VCaP (cell line): ENCODE measurements around the gene PBXIP1.

ENCODE experiments used
- H3K27ac ChIP-seq: fragments of 450-650 bp; 2 replicates; pipeline ENCODE4 v1.5.1; 2017
- TF ChIP-seq, protein P1 (sequence below): fragments of 450-650 bp; conservative IDR thresholded peaks from 2 replicates; pipeline ENCODE4 v1.5.1; 2017; ENCODE audit warnings: mild to moderate bottlenecking, moderate library complexity

Gene PBXIP1

DNA sequence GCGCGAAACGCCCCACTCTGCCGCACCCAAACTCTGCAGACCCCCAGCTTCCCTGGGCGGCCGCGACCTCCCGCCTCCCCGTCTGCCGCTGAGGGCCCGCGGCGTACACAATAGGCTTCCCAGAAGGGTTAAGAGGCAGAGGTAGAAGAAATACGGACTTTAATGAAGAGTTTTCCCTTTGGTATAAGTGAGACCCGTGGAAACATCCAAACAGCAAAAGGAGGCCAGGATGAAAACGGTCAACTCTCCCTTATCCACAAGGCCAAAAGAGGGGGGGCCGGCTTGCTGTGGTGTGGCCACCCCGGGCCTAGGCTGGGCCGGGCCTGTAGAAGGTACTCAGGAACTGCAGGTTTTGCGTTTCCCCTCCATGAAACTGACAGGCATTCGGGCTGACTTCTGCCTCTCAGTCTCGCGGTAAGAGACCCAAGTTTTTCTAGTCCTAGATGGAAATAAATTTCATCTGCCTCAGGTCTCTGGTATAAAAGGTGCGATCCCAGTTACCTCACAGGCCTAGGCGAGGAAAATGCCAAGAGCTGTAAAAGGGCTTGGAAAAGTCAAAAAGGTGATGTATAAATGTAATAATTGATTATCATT is 6.4 kb upstream of the PBXIP1 start:
- TF ChIP-seq, protein P1, sequence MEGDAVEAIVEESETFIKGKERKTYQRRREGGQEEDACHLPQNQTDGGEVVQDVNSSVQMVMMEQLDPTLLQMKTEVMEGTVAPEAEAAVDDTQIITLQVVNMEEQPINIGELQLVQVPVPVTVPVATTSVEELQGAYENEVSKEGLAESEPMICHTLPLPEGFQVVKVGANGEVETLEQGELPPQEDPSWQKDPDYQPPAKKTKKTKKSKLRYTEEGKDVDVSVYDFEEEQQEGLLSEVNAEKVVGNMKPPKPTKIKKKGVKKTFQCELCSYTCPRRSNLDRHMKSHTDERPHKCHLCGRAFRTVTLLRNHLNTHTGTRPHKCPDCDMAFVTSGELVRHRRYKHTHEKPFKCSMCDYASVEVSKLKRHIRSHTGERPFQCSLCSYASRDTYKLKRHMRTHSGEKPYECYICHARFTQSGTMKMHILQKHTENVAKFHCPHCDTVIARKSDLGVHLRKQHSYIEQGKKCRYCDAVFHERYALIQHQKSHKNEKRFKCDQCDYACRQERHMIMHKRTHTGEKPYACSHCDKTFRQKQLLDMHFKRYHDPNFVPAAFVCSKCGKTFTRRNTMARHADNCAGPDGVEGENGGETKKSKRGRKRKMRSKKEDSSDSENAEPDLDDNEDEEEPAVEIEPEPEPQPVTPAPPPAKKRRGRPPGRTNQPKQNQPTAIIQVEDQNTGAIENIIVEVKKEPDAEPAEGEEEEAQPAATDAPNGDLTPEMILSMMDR, result no peak; the same call in none of the 2 replicates
- peak overlapping the region; percentile 100 for H3K27ac ChIP-seq

DNA sequence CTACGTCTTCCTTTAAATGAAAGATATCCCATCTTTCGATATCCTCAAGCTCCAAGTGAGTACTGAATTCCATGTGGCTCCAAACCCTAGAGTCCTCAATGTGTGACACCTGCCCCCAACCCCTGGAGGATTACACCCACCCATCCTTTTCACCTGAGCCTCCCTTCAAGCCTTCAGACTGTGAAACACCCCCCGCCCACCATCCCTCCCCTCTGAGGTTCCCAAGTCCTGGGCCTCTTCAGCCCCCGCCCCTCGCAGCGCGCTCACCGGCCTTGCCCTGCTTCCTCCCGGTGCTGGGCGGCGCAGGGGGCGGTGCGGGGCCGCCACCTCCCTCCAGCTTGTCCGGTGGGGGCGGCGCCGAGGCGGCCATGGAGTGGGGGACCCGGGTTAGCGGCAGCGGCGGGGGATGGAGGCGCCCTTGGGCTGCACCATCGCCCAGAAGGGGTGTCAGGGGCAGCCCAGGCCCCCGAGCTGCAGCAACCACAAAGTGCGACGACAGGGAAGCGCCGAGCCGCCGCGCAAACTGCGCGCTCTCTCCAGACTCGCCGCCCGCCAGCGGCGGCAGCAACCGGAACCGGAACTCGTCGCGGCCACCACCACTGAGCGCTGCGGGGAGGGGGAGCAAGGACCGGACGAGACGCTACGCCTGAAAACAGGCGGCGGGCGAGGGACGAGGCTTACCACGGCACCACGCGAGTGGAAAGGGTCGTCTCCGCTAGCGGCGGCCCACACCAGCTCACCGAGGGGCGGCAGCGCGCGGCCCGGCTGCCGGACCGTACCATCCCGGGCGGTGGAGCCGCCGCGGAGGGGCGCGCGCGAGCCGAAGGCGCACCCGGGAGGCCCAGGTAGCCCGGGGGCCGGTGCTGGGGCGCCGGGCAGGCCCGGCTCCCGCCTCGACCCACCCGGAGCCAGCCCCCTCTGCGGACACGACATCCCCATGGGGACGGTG is 5.6 kb upstream of the PBXIP1 start, which contains the start of gene PYGO2:
Gene PYGO2 (minus strand): TSS at position 576 of the 949 bp plus-strand sequence. CDS start 206 bp downstream, at position 370.
- peak within 1 kb of the TSS; percentile 100 for H3K27ac ChIP-seq
- TF ChIP-seq, protein P1, result peak; percentile 99

GRCh38 chr1:154960446-154961136 is 4.7 kb upstream of the PBXIP1 start:
- peak overlapping the region; percentile 100 for H3K27ac ChIP-seq
- TF ChIP-seq, protein P1, result no peak

DNA sequence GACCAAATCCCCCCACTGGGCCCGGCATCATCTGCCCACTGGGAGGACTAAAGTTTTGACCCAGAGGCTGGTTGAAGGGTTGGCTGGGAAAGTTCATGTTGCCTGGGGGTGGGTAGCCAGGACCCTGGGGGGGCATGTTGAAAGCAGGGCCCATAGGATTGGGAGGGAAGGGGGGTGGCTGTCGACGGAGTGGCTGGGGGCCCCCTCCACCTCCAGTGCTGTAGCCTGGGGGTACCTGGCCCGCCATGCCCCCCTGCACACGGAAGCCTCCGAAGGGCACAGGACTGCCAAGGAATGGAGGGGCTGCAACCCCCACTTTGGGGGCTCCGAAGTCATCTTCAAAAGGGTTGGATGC is 3.5 kb upstream of the PBXIP1 start:
- TF ChIP-seq, protein P1, result no peak
- peak overlapping the region; percentile 100 for H3K27ac ChIP-seq

GRCh38 chr1:154958681-154959425 is 3.0 kb upstream of the PBXIP1 start:
- H3K27ac ChIP-seq, result peak overlapping the region; percentile 0; the same call in 1 of the 2 replicates
- TF ChIP-seq, protein P1, result no peak

- TF ChIP-seq, protein P1, result no peak
- peak overlapping the region; percentile 0; the same call in 1 of the 2 replicates for H3K27ac ChIP-seq
These were observed 2.1 kb upstream of the PBXIP1 start for GRCh38 chr1:154958036-154958435.
